H1 (cell line): Measurements from ENCODE around the gene ETV7. TPM values are rescaled to one million over a fixed set of nuclear protein-coding genes. Genes with fewer than 3 reads are reported as not detected.

Source experiments
- CTCF ChIA-PET: fragments of 300-600 bp; sonication (Branson Sonifier 250); formaldehyde crosslinking; loops from one replicate; lab custom pipeline; 2021; ENCODE audit not compliant: partially characterized antibody; lab: Charles Lee
- POLR2A ChIA-PET: fragments of 300-600 bp; sonication (Branson Sonifier 250); formaldehyde crosslinking; loops from one replicate; lab custom pipeline; 2021; ENCODE audit warnings: inconsistent platforms; ENCODE audit not compliant: partially characterized antibody; lab: Charles Lee
- DNase-seq, 2 experiments: peaks; one replicate each; pipeline versions ENCODE4 v3.0.0 to v3.0.0-alpha.2; 2010 to 2022; ENCODE audit warnings: low spot score in 2 of 2, low read depth in 1 of 2, mixed read lengths in 1 of 2
- FAIRE-seq: peaks from 2 replicates; lab custom pipeline; 2011; peaks lifted over from hg19 to GRCh38; lab: Jason Lieb, UNC
- H2AFZ ChIP-seq: 2 replicates; pipeline ENCODE4 v1.8.1; 2012; ENCODE audit warnings: low read length, inconsistent platforms
- H2AK5ac ChIP-seq: 2 replicates; pipeline ENCODE4 v1.6.1; 2013; ENCODE audit warnings: low read depth, low read length
- H2BK120ac ChIP-seq: replicated peaks from 2 replicates; pipeline ENCODE3; 2013; ENCODE audit warnings: low read depth, low read length, inconsistent platforms
- H2BK12ac ChIP-seq: 2 replicates; pipeline ENCODE4 v1.6.1; 2013; ENCODE audit warnings: low read depth, low read length
- H2BK15ac ChIP-seq: 2 replicates; pipeline ENCODE4 v1.6.1; 2013; ENCODE audit warnings: low read length
- H2BK20ac ChIP-seq: 2 replicates; pipeline ENCODE4 v1.6.1; 2013; ENCODE audit warnings: low read length
- H2BK5ac ChIP-seq: 2 replicates; pipeline ENCODE4 v1.6.1; 2013; ENCODE audit warnings: low read depth, low read length
- H3K14ac ChIP-seq: 2 replicates; pipeline ENCODE4 v1.6.1; 2013; ENCODE audit warnings: inconsistent platforms; ENCODE audit not compliant: insufficient read length
- H3K18ac ChIP-seq: 2 replicates; pipeline ENCODE4 v1.6.1; 2013; ENCODE audit warnings: low read length; ENCODE audit errors: extremely low read depth
- H3K23ac ChIP-seq: 2 replicates; pipeline ENCODE4 v1.6.1; 2013; ENCODE audit warnings: inconsistent platforms; ENCODE audit not compliant: insufficient read length
- H3K23me2 ChIP-seq: 2 replicates; pipeline ENCODE4 v1.6.1; 2013; ENCODE audit warnings: low read depth, low read length
- H3K27ac ChIP-seq: 2 replicates; pipeline ENCODE4 v1.6.1; 2011; ENCODE audit warnings: low read depth, low read length, inconsistent platforms
- H3K27me3 ChIP-seq, 4 experiments: replicated peaks in 1 of 4; 1 replicate in 1 of 4; 2 replicates in 3 of 4; pipeline versions ENCODE4 v1.6.1 to v1.8.1; 2011 to 2013; ENCODE audit warnings: low read length in 3 of 4, mild to moderate bottlenecking in 3 of 4, inconsistent platforms in 2 of 4, mixed read lengths in 2 of 4, moderate library complexity in 1 of 4; ENCODE audit not compliant: control insufficient read depth in 3 of 4, insufficient read depth in 3 of 4; ENCODE audit errors: extremely low read depth in 1 of 4
- H3K36me3 ChIP-seq, 4 experiments: 2 replicates each; pipeline versions ENCODE4 v1.6.1 to v1.8.1; 2011 to 2013; ENCODE audit warnings: mild to moderate bottlenecking in 4 of 4, low read length in 3 of 4, moderate library complexity in 2 of 4, control low read depth in 1 of 4, inconsistent platforms in 1 of 4; ENCODE audit not compliant: insufficient read depth in 4 of 4, control insufficient read depth in 2 of 4
- H3K4ac ChIP-seq: replicated peaks from 2 replicates; pipeline ENCODE3; 2013; ENCODE audit warnings: low read length, low read depth, mixed read lengths, inconsistent platforms; ENCODE audit not compliant: insufficient read length
- H3K4me1 ChIP-seq, 4 experiments: replicated peaks in 1 of 4; 1 replicate in 1 of 4; 2 replicates in 3 of 4; pipeline versions ENCODE4 v1.6.1 to v1.8.1; 2011 to 2013; ENCODE audit warnings: low read length in 3 of 4, inconsistent platforms in 2 of 4, mixed read lengths in 1 of 4; ENCODE audit not compliant: insufficient read depth in 4 of 4, control insufficient read depth in 3 of 4
- H3K4me2 ChIP-seq, 2 experiments: 2 replicates each; pipeline versions ENCODE4 v1.6.1 to v1.8.1; 2011 to 2013; ENCODE audit warnings: low read depth in 2 of 2, low read length in 2 of 2, control low read depth in 1 of 2, inconsistent platforms in 1 of 2, mild to moderate bottlenecking in 1 of 2; ENCODE audit not compliant: insufficient read depth in 1 of 2
- H3K4me3 ChIP-seq, 4 experiments: fragments of 200-600, 300-600 bp in 1 of 4; sonication (generic), shearing (Covaris generic), sonication (Bioruptor Twin) in 1 of 4; 2 replicates each; pipeline versions ENCODE4 v1.5.1 to v1.8.1; 2011 to 2016; ENCODE audit warnings: low read length in 4 of 4, low read depth in 3 of 4, control low read depth in 2 of 4, inconsistent platforms in 2 of 4, mild to moderate bottlenecking in 2 of 4, mixed read lengths in 1 of 4, moderate library complexity in 1 of 4; ENCODE audit not compliant: insufficient read depth in 2 of 4; ENCODE audit errors: extremely low read depth in 1 of 4
- H3K56ac ChIP-seq: replicated peaks from 2 replicates; pipeline ENCODE3; 2013; ENCODE audit warnings: low read depth, mild to moderate bottlenecking, mixed read lengths, low read length, inconsistent platforms; ENCODE audit not compliant: insufficient read length
- H3K79me1 ChIP-seq: 2 replicates; pipeline ENCODE4 v1.6.1; 2013; ENCODE audit warnings: low read depth, low read length, control low read depth
- H3K79me2 ChIP-seq, 2 experiments: 2 replicates each; pipeline versions ENCODE4 v1.6.1 to v1.8.1; 2012 to 2013; ENCODE audit warnings: low read length in 2 of 2, mild to moderate bottlenecking in 2 of 2, inconsistent platforms in 1 of 2; ENCODE audit not compliant: insufficient read depth in 2 of 2, control insufficient read depth in 1 of 2
- H3K9ac ChIP-seq, 4 experiments: replicated peaks in 1 of 4; 1 replicate in 1 of 4; 2 replicates in 3 of 4; pipeline versions ENCODE4 v1.6.1 to v1.8.1; 2011 to 2013; ENCODE audit warnings: low read depth in 3 of 4, low read length in 3 of 4, control low read depth in 2 of 4, mild to moderate bottlenecking in 2 of 4, moderate library complexity in 2 of 4, inconsistent platforms in 1 of 4; ENCODE audit errors: extremely low read depth in 1 of 4
- H3K9me3 ChIP-seq, 2 experiments: 2 replicates each; pipeline versions ENCODE4 v1.6.1 to v1.8.1; 2012 to 2013; ENCODE audit warnings: mild to moderate bottlenecking in 2 of 2, moderate library complexity in 2 of 2, control low read depth in 1 of 2, inconsistent platforms in 1 of 2, low read depth in 1 of 2, low read length in 1 of 2, mixed read lengths in 1 of 2; ENCODE audit not compliant: insufficient read depth in 2 of 2
- H4K20me1 ChIP-seq, 2 experiments: replicated peaks in 1 of 2; 2 replicates each; pipeline versions ENCODE3 to v1.8.1; 2011 to 2013; ENCODE audit warnings: inconsistent platforms in 2 of 2, low read length in 2 of 2, mild to moderate bottlenecking in 1 of 2; ENCODE audit not compliant: insufficient read depth in 2 of 2, control insufficient read depth in 1 of 2
- H4K5ac ChIP-seq: 2 replicates; pipeline ENCODE4 v1.6.1; 2013; ENCODE audit warnings: low read length, low read depth, mixed read lengths, inconsistent platforms; ENCODE audit not compliant: insufficient read length
- H4K8ac ChIP-seq: 2 replicates; pipeline ENCODE4 v1.8.0; 2013; ENCODE audit warnings: mild to moderate bottlenecking, moderate library complexity, low read length, inconsistent platforms; ENCODE audit not compliant: insufficient read depth; ENCODE audit errors: extremely low read depth
- H4K91ac ChIP-seq: replicated peaks from 2 replicates; pipeline ENCODE3; 2013; ENCODE audit warnings: low read length, mixed read lengths, inconsistent platforms; ENCODE audit not compliant: insufficient read length
- FOSL1 ChIP-seq: IDR thresholded peaks from 2 replicates; pipeline ENCODE4 v1.6.1; 2011; ENCODE audit warnings: mild to moderate bottlenecking, low read depth, low read length, moderate library complexity; ENCODE audit not compliant: insufficient read depth
- MAX ChIP-seq: IDR thresholded peaks from 2 replicates; pipeline ENCODE4 v1.6.1; 2012; ENCODE audit warnings: inconsistent platforms
- TAF7 ChIP-seq: optimal IDR thresholded peaks from 2 replicates; pipeline ENCODE3; 2011; ENCODE audit warnings: low read depth, mild to moderate bottlenecking, inconsistent platforms, low read length, moderate library complexity, borderline replicate concordance
- WGBS, 2 experiments: shearing (Covaris generic) in 1 of 2; methylation state at CpG; one replicate each; pipeline versions ENCODE4 v1.1.6 to v1.1.7; 2013 to 2015; ENCODE audit warnings: low lambda C conversion rate in 2 of 2, mixed read lengths in 2 of 2, inconsistent platforms in 1 of 2, low coverage in 1 of 2, missing lambda C conversion rate in 1 of 2; ENCODE audit not compliant: insufficient replicate concordance in 2 of 2, insufficient coverage in 1 of 2, insufficient read length in 1 of 2; ENCODE audit errors: extremely low coverage in 1 of 2, missing lambda C conversion rate in 1 of 2; 5-methylcytosine and 5-hydroxymethylcytosine counted together
- polyA plus RNA-seq, 7 experiments: library from polyadenylated mRNA; depleted of rRNA in 3 of 7; stranded (reverse) in 5 of 7; unstranded in 2 of 7; fragments of >200 nt in 5 of 7; fragments of 200-250 nt in 2 of 7; gene quantifications; 1 replicate in 5 of 7; 2 replicates in 1 of 7; 4 replicates in 1 of 7; pipeline versions ENCODE4 v1.2.1 to v1.2.3, GENCODE V29; 2011 to 2013; ENCODE audit warnings: missing spikeins in 2 of 7, mixed read lengths in 2 of 7
- total RNA-seq: library from RNA; stranded (reverse); fragmentation: NEBNext Ultra II Directional; extraction: Animal tissue kit (Norgen Biotek cat#: 25700); gene quantifications from 2 replicates; pipeline ENCODE4 v1.2.1, GENCODE V29; 2021

The ETV7 gene
- total and polyA plus RNA-seq, 2 of the 8 experiments (the other 6 are each of a cell fraction or from before 2014, with no cell fraction given) = 0.54 to 2.4 TPM

GRCh38 chr6:36358226-36358915 is 29.1 kb downstream of the ETV7 start:
- WGBS, 2 experiments = 86% methylated on average over 4 of the region's 4 CpGs; no CpG with 5 or more reads in 1 of the 2 experiments
- Histone ChIP-seq H3K36me3 (no peaks in the 10 kb centered on the region), H2AFZ (no peak overlapping the region), H3K9ac (no peak overlapping the region), H3K79me1 (no peaks in the 10 kb centered on the region), H3K79me2 (no peaks in the 10 kb centered on the region), H3K14ac (no peak overlapping the region), H2BK12ac (no peak overlapping the region), H4K5ac (no peak overlapping the region), H3K56ac (no peak overlapping the region), H3K4me3 (no peak overlapping the region), H3K4me1 (no peaks in the 10 kb centered on the region), H4K8ac (no peak overlapping the region), H4K20me1 (no peaks in the 10 kb centered on the region), H3K27ac (no peak overlapping the region), H2AK5ac (no peak overlapping the region), H2BK20ac (no peak overlapping the region), H2BK120ac (no peak overlapping the region), H3K23ac (no peak overlapping the region), H2BK5ac (no peak overlapping the region), H3K18ac (no peak overlapping the region), H3K4ac (no peak overlapping the region), H3K27me3 (peaks cover 0 to 1% (median 0%) of the 10 kb centered on the region in 4 experiments; a peak in 1 of 7 replicates), H2BK15ac (no peak overlapping the region), H3K4me2 (no peak overlapping the region), H4K91ac (no peak overlapping the region), H3K23me2 (no peaks in the 10 kb centered on the region), H3K9me3 (no peaks in the 10 kb centered on the region)
- CTCF ChIA-PET = interaction anchor here (0.7 to 7.6 kb wide), 14 partner anchors 11 to 219 kb away, joined by 3 to 68 read pairs (median 5); no protein-coding TSS in a partner anchor
- FAIRE-seq = no peak
- TF ChIP-seq FOSL1 = no peak
- TF ChIP-seq MAX = no peak
- TF ChIP-seq TAF7 = no peak
- no peak for DNase-seq
- POLR2A ChIA-PET = interaction anchor here (1.3 kb wide), 1 partner anchor 17 kb away, joined by 3 read pairs; no protein-coding TSS in a partner anchor
